ENCODE results near the gene CKAP5.
A peak's percentile ranks its signal among the peaks of the same experiment; 100 is the strongest.

CKAP5 gene

DNA sequence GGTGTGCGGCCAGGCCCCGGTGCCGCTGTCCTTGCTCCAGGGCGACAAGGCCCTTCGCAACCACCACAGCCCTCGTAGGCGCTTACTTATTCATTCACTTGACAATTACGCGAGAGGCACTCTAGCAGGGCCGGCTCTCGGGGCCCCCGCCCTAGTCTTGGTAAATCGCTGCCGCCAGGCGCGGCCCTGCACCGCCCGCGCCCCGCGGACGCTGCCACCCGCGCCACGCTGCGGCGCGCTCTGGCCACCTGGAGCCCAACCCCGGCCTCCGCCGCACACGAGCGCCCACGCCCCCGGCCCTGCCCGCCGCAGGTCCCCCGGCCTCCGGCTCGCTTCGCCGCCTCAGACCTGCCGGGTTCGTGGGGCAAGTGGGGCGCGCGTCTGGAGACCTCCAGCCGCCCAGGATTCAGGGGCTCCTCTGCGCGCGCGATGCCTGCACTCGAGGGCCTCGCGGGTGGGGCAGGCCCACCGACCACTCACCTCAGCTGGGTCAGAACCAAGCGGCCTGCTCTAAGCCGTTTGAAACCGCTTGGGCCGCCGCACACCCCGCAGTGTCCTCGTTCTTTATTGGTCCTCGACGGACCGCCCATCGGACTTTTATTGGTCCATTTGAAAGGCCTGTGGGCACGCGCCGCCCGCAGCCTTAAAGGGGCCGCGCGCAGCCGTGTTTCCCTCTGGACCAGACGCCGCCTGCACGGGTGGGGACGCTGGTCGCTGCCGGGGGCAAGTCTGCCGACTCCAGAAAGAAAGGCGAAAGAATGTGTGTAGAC lies at the start of gene CKAP5:
TSS of gene CKAP5 (minus strand) at position 541 of the 770 bp plus-strand sequence. CDS start 25,049 bp downstream, outside the sequence.
- DNase-seq, result peak; percentile 84

DNA sequence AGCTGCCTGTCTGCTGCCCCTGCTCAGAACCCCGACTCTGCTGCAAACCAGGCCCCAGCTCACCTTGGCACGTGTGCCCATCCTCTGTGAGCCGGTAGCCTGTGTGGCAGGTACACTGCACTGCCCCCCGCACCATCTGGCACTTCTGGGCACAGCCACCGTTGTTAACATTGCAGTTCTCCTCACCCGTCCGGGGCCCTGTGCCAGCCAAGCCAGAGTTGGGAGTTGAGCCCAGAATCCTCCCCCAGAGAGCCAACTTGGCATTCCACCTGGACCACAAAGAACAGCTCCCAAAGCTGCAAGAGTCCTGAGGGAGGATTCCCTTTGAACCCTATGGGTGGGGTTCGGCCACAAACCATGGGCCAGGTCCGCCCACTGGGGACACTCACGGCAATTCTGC lies 49.7 kb upstream of the CKAP5 start:
- DNase-seq, result no peak

DNA sequence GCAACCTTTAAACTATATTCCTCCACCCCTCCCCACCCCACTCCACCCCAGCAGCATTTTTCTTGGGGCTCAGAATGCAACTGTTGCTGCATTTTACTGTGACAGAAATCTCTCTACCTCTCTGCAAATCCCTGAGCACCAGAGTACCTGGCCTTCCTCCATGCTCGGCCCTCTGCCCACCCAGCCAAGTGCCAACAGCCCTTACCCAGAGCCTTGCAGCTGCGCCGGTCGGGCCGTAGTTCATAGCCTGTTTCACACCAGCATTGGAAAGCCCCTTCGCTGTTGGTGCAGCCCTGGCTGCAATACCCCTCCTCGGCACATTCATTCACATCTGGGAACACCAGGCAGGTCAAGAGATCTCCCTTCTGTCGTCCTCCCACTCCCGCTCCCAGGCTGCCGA lies 48.9 kb upstream of the CKAP5 start:
- DNase-seq, result no peak

DNA sequence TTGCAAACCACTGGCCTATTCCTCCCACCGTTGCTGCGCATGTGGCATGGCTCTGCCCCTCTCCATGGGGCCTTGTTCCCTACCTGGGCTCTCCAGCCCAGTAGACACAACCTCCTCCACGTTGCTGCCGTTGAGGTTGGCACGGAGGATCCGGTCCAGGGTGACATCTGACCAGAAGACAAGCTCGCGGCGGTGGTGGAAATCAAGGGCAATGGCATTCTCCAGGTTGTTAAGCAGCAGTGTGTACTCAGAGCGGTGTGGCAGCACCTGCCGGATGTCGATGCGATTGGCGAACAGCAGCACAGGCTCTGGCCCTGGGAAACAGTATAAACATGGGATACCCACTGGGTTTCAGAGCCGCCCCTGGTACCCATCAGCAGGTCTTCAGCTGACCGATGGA lies 48.4 kb upstream of the CKAP5 start:
- DNase-seq, result no peak

DNA sequence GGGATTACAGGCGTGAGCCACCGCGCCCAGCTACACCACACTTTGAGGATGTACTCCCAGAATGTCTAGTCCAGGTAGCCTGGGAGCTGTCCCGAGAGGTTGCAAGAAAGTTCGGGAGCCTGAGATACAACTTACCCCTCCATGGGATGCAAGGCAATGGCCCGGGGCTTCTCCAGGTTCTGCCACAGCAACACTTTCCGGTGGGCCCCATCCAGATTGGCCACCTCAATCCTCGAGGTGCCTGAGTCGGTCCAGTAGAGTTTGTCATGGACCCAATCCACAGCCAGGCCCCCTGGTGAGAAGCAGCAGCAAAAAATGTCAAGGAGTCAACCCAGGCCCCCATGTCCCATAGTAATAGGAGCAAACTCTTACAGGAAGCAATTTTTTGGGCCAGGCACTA lies 46.8 kb upstream of the CKAP5 start:
- DNase-seq, result no peak

DNA sequence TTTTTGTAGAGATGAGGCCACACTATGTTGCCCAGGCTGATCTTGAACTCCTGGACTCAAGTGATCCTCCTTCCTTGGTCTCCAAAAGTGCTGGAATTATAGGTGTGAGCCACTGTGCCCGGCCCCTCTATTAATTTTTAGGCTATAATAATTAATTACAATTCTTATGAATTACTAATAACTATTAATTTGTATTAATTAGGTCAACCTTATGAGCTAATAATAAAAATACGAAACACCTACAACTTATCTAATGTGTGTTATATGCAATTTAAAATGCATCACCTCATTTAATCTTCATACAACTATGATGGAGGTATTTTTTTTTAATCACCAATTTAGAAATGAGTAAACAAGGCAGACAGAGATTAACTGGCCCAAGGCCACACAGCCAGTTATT lies 46.0 kb upstream of the CKAP5 start:
- no peak for DNase-seq

DNA sequence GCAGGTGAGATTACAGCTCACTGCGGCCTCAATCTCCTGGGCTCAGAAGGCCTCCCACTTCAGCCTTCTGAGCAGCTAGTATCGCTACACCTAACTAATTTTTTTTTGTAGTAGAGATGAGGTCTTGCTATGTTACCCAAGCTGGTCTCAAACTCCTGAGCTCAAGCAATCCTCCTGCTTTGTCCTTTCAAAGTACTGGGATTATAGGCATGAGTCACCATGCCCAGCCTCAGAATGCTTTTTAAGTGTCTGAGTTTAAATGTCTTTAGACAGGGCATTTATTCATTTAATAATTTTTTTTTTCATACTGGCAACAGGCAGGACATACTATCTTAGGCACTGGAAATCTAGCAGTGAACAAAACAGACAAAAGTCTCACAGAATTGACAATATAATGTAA lies 44.6 kb upstream of the CKAP5 start:
- no peak for DNase-seq

DNA sequence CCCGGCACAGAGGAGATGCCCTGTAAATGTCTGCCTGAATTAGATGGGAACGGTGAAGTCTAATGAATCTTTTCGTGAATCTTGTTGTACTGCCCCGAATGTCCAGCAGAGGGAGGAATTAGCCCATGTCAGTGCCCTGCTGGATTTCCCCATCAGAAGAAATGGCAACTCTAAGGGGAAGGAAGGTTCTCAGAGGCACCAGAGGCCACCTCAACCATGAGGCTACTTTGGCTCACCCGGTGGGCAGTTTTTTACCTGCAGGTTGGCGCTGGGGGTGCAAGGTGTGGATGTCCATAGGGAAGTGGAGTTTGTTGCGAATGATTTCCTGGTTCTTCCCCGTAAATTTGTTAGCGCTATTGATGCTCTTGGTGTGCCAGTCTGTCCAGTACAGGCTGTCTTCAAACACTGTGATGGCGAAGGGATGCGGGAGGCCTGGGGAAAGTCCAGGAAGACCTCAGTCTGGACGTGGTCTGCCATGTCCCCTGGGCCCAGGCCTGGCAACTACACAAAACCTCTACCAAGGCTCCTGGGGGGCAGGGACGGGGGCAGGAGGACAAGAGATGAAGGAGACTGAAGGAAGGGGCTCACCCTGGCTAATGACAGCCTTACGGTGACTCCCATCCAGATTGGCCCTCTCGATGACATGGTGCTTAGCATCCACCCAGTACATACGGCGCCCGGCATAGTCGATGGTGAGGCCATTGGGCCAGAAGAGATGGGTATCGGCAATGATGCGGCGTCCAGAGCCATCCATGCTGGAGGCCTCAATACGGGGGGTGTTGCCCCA lies 43.8 kb upstream of the CKAP5 start:
- peak; percentile 30 for DNase-seq

DNA sequence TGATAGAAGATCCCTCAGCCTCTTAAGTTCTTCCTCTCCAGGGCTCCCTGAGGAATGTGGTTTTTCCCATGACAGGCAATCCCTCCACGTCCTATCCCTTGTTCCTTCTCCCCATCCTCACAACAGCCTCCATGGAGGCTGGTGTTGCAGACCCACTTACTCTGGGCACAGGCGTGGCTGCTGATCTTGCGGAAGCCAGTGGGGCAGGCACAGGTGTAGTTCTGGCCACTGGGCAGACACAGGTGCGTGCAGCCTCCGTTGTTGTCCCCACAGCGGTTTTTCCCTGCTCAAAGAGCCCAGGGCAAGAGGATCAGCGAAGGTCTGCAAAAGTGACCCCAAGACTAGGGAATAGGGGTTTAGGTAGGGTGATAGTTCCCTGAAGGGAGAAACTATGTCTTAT lies 43.2 kb upstream of the CKAP5 start:
- DNase-seq, result no peak

DNA sequence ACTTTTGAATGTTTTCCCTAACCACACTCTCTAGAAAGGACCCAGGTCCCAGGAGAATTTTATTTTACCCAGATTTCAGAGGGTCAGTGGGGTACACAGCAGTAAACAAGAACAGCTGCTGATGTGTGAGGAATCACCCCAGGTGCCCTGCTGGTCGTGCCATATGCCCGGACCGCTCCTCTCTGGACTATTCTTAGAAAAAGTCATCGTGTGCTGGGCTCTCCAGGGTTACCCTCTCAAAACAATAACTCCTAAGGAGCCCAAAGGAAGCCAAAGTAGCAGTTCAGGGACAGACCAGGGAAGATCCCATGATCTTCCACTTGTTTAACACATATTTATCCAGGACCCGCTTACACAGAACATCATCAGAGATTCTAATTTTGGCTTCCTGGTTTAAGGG lies 42.6 kb upstream of the CKAP5 start:
- DNase-seq, result no peak

DNA sequence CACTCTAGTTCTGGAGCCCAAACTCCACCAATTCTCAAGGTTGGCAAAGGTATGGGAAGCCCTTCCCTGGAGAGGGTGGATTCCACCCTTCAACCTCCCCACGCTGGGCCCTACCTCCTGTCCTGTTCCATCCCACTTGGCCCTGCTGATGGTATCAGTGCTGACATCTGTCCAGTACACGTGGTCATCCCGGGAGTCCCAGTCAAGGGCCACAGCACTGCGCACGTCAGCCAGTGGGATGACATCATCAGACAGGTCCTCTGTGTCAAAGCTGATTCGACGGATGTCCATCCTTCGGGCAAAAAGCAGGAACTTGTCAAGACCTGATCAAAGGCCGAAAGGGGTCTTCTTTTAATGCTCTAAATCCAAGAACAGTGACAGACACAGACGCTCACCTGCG lies 40.1 kb upstream of the CKAP5 start:
- no peak for DNase-seq

DNA sequence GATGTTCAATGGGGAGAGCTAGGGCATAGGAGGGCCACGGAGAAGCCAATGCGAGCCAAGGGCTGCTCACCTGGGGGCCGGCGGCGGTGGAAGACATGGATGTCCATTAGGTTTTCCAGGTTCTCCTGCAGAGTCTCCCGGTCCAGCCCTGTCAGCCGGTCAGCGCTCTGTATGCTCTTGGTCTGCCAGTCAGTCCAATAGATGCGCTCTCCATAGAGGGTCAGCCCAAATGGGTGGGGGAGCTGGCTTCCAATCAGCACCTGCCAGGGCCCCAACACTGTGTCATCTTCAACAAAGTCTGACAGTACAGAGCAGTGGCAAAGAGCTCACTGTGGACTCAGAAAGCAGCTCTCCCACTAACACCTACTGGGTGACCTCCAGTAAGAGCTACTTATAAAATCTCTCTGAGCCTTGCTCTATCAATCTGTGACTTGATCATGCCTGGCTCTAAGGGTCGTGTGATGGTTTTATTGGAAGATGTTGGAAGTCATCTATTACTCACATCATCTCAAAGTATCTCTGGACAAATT lies 33.0 kb upstream of the CKAP5 start:
- DNase-seq, result no peak

DNA sequence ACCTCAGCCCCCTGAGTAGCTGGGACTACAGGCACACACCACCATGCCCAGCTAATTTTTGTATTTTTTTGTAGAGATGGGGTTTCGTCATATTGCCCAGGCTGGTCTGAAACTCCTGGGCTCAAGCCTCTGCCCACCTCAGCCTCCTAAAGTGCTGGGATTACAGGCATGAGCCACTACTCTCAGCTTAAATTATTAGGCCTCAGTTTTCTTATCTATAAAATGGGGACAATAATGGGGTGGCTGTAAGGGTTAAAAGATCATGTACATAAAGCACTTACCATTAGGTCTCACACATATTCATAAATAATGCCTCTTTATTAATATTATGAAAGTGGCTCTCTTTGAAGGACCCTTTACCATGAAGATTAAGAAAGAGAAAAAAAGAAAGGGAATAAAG lies 31.5 kb upstream of the CKAP5 start:
- DNase-seq, result no peak

DNA sequence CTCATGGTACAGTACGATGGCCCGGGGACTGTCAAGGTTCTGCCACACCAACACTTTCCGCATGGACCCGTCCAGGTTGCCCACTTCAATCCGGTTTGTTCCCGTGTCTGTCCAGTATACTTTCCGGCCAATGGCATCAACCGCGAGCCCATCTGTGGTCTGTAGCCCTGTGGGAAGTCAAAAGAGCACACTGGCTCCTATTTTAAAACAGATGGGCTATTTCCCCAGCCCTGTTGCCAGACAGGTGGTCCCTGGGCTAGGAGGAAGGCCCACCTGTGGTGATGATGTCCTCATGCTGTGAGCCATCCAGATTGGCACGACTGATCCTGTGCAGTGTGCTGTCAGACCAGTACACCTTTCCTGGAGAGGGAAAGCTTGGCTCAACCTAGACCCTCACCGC lies 30.4 kb upstream of the CKAP5 start:
- DNase-seq, result no peak

DNA sequence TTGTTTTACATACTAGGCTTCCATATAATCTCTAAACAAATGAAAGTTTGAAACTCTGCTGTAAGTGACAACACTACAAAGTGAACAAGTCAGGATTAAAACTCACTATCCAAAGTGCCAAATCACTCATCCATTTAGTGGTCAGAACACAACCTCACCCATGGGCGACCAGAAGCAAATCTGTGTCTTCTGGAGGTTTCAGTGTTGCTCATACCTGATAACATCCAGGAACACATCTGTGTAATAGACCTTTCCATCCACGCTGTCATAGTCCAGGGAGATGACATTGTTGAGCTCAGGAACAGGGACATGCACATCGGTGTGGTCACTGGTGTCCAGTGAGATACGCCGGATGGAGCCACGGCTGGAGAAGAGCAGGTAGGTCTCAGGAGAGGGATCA lies 28.5 kb upstream of the CKAP5 start:
- DNase-seq, result no peak

DNA sequence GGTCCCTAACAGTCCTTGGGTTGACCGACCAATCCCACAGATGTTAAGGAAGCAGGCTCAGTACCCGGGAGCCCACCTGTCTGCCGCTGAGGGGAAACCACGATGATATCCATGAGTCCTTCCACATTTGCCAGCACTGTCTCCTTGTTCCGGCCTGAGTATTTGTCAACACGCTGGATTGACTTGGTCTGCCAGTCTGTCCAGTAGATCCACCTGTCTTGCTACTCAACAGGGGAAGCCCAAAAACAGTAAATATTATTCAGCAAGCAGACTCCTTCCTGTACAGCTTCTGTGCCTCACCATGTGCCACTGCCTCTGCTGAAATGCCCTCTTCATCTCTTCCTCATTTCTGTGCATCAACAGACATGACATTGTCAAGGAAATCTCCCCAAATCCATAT lies 22.8 kb upstream of the CKAP5 start:
- DNase-seq, result no peak

DNA sequence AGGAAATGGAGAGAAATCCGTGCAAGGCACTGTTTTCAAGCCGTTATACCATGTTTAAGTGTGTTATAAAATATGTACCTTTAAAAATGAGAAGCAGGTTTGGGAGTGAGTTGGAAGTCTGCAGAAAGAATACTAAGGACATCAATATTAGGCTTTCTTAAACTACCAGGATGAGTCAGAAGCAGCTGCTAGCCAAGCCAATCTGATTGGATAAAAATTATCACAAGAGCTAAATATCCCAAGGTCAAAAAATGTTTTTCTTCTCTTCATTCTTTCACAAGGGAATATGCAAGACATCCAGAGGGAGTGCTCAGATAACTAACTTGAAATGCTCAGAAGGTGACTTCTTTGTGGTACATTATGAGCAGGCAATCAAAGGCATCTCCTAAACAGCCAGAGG lies 19.3 kb upstream of the CKAP5 start:
- DNase-seq, result no peak

DNA sequence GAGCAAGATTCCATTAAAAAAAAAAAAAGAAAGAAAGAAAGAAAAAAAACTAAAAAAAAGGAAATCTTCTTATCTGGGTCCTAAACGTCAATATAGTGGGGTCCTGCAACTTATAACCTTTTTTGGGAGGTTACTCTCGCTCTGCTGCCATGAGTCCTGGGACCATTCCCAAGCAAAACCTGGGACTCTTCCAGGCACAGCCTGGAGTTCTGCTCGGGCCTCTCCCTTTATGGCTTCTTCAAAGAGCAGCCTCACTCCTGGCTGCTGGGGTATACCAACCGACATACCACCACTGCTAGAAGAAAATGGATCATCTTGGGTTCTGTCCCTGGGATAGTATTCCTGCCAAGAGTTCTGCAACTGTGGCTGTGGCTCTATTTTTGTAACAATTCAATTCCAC lies 14.1 kb upstream of the CKAP5 start:
- DNase-seq, result no peak

DNA sequence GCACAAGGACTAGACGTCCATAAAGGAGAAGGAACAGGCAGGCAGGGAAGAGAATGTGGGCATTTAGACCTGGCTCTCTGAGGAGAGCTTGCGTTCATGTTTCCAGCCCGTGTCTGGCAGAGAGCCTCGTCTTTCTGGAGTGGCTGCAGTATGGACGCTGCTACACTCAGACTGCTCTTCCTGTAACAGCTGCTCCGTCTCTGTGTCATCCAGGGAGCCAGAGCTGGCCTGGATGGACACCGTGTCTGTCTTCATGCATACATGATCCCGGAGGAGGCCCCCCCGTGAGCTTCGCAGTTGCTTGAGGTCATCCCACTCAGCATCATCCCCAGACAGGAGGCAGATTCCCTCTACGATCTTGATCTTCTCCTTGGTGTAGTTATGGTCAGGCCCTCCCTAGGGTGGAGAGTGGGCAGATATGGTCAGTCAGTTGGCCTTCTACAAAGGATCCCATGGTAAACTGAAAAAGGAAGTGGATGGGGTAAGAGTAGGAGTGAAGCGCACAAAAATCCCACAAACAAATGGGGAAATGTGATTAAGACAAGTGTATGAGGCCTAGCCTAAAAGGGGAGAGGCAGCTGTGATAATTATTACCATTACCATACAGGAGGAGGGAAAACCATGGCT lies 13.0 kb upstream of the CKAP5 start:
- DNase-seq, result no peak

DNA sequence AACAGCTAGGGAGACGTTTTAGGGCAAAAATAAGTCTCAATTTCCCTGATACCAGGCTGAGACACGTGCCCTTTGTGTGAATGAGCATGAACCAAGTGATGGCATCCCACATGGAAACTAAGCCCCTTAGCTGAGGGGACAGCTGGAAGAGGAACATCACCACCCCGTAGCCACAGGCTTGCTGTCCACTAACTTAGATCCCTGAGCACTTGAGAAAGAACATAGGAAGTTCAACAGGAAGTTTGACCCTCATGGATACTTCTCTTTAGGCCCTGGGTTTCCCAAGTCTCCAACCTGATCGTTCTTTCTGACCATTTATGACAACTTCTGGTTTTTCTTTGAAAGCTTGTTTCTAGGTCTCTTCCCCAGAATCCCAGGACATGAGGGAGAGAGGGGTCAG lies 11.6 kb upstream of the CKAP5 start:
- no peak for DNase-seq

DNA sequence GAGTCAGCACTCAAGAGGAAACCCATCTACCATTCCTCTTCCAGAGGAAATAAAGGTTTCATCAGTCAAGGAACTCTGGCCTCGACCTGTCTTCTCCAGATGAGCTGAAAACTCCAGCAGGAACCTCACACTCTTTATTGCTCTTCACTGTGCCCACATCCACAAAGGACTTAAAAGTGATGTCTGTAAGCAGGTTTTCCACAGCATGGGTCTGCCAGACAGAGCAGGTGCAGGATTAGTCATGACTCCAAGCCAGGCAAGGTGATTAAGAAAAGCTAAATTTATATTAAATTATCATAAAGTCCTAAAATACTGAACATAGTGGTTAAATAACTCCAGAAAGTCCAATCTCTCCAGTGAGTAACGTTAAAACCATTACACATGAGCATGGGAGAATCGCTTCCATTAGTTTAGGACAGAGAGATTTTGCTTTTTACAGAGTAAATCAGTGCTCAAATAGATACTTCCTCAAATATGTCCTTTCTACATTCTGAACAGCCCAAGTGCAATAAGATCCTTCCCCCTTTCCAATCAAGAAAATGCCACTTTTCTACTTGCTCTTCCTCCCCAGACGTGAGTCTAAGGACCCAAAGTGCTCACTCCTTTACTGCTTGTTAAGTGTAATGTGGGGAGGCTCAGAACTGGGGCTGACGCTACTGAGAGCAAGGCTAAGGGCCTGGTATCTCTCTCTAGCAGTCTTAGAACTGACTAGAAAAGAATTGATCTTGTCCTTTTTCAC lies 10.7 kb upstream of the CKAP5 start:
- DNase-seq, result no peak

DNA sequence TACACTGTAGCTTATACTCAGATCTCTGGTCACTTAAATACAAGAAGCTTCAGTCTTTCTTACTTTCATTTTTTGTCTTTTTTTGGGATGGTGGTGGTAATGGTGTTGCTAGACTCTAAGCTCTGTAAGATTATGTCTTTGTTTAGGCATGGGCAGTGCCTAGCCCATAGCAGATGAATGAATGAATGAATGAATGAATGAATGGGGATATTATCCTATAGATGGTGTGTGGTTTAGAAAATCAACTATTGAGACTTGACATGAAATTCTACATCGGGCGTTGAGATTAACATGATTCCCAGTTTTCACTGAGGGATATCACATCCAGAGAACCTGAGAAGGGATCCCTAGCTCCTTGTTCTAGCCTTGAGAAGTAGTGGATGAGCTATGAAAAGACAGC lies 9.8 kb upstream of the CKAP5 start:
- no peak for DNase-seq

DNA sequence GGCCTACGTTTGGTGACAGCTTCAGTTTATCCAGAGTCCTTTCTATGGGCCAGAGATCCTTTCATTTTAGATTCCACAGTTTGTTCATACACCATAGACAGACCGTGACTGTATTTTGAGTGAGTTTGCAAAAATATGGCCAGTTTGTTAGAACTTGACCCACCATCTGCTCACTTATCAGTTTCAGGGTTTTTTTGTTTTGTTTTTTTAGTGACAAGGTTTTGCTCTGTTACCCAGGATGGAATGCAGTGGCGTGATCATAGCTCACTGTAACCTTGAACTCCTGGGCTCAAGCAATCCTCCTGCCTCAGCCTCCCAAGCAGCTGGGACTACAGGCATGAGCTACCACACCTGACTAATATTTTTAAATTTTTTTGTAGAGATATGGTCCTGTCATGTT lies 9.1 kb upstream of the CKAP5 start:
- no peak for DNase-seq
